A549 treated with AZD9567 at 1 μM for 4 hours (cell line): ENCODE results near the gene CTNS. TPM values are rescaled to one million over a fixed set of nuclear protein-coding genes. Genes with fewer than 3 reads are reported as not detected.

ENCODE experiments used
- total RNA-seq: library from RNA; stranded (reverse); fragments of 200-300 nt; extraction: Qiagen RNA extraction; gene quantifications from 5 replicates; pipeline ENCODE4 v1.2.3, GENCODE V29; 2022; ENCODE audit not compliant: insufficient read depth

CTNS gene
- total RNA-seq = 8.7 to 16.3 TPM (median 13.9 TPM) in 5 replicates

DNA sequence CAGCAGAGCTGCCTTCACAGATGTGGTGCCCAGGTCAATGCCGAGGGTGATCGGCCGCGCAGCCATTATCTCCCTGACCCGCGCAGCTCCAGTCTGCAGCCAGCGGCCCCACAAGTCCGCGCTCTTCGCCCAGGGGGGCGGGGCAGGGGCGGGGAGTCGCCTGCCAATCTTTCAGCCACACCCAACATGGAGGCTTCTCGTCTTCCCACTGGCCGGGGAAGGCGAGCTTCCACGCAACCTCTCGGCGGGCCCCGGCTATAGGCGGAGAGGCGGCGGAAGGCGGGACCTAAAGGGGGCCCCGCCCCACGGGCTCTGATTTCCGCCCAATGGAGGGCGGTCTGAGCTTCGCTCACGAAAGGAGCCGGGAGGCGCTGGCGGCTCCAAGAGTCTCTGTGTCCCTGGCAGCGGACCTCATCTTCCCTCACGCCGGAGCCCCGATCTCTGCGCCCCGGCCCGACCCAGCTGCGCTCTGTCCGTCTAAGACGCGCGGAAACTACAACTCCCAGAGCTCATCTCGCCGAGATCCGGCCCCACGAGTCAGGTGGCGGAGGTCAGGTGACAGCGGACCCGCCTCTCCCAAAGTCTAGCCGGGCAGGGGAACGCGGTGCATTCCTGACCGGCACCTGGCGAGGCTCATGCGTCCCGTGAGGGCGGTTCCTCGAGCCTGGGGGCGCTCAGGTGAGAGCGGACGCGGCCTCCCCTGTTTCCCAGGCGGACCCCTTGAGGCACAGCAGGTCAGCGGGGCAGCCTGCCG lies at the start of gene CTNS, which contains the start of gene SHPK:
CTNS (plus strand) TSS at position 607 of the 754 bp plus-strand sequence. CDS start 3,447 bp downstream, outside the sequence.
SHPK (minus strand) TSS at position 97 of the 754 bp plus-strand sequence; CDS start at position 66, 31 bp downstream.

DNA sequence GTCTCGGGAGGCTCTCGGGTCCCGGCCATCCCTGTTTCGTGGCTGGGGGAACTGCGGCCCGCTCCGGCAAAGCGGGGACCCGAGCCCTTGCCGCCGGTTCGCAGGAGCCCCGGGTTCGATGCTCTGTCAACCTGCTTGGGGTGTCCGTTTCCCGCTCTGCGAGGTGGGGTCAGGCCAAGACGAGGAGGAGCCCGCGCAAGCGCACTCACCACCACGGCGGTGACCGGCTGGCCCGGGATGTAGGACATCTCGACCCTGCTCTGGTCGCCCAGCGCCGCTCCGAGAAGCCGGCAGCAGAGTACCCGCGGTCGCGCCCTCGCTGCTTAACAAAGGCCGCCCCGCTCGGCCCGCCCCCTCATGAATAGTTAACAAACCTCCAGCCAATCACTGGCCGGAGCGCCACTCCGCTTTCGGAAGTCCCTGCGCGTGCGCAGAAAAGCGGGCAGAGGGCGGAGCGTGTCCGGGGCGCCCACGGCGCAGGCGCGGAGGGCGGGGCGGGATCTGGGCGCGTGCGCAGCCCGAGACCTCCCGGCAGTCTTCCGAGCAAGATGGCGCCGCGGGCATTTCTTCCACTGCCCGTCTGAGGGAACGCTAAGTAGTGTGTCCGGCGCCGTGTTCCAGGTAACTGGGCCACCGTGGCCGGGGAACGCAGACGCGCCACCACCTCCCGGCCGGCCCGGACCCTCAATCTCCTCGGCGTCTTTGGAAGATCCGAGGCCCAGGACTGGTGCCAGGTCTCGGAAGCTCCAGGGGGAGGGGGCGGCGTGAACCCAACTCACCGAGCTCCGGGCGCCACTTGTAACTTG lies 31.9 kb downstream of the CTNS start, which contains the start of the genes EMC6 and TAX1BP3:
EMC6 (plus strand) TSS at position 534 of the 806 bp plus-strand sequence. CDS start 335 bp downstream, outside the sequence.
TAX1BP3 (minus strand) TSS at position 300 of the 806 bp plus-strand sequence; CDS start at position 248, 52 bp downstream.

GRCh38 chr17:3695723-3696411 lies 59.3 kb downstream of the CTNS start, which contains the start of gene P2RX5:
Gene P2RX5, minus strand, starts transcription at chr17:3696155. Its CDS starts 150 bp downstream, at chr17:3696005.

Other genes starting within 250 kb of the CTNS start
- gene OR1E1, start 238.3 kb upstream of the CTNS start, total RNA-seq = not detected in 5 replicates
- not detected in 5 replicates for gene OR3A3, start 225.4 kb upstream of the CTNS start, total RNA-seq
- not detected in 5 replicates for gene OR1E2, start 202.9 kb upstream of the CTNS start, total RNA-seq
- gene SPATA22, start 164.9 kb upstream of the CTNS start, total RNA-seq = not detected in 5 replicates
- gene ASPA, start 160.8 kb upstream of the CTNS start, total RNA-seq = not detected in 5 replicates
- gene TRPV3, start 78.9 kb upstream of the CTNS start, total RNA-seq = 0.10 to 0.37 TPM (median 0.18 TPM) in 5 replicates
- 2.5 to 5.3 TPM (median 4.8 TPM) in 5 replicates for gene TRPV1, start 27.3 kb upstream of the CTNS start, total RNA-seq
- 13.6 to 17.9 TPM (median 17.0 TPM) in 5 replicates for gene SHPK, start 510 bp upstream of the CTNS start, total RNA-seq
- 251 to 369 TPM (median 356 TPM) in 5 replicates for gene TAX1BP3, start 31.8 kb downstream of the CTNS start, total RNA-seq
- 108 to 162 TPM (median 160 TPM) in 5 replicates for gene EMC6, start 32.1 kb downstream of the CTNS start, total RNA-seq
- gene P2RX5, start 59.4 kb downstream of the CTNS start, total RNA-seq = 13.4 to 22.8 TPM (median 20.0 TPM) in 5 replicates
- 12.7 to 19.8 TPM (median 13.6 TPM) in 5 replicates for gene HASPIN, start 87.1 kb downstream of the CTNS start, total RNA-seq
- gene ITGAE, start 164.4 kb downstream of the CTNS start, total RNA-seq = 61.9 to 101 TPM (median 93.8 TPM) in 5 replicates
- 29.7 to 46.3 TPM (median 32.6 TPM) in 5 replicates for gene NCBP3, start 209.5 kb downstream of the CTNS start, total RNA-seq